ENCODE measurements around the gene ANKRD42. TPM values are rescaled to one million over a fixed set of nuclear protein-coding genes. Genes with fewer than 3 reads are reported as not detected.

The ANKRD42 gene
- total RNA-seq, 2 donors from 2014 or later, result 7.7 to 8.0 TPM

- Histone ChIP-seq H3K27ac (peak overlapping the region; percentile 99 to 100), H3K36me3 (peaks cover 11% of the 10 kb centered on the region), H3K4me1 (peaks cover 0 to 44% of the 10 kb centered on the region in 2 donors), H3K9me3 (no peaks in the 10 kb centered on the region), H3K27me3 (no peaks in the 10 kb centered on the region), H3K4me3 (peak overlapping the region; percentile 91 to 94)
- TF ChIP-seq, protein P1, sequence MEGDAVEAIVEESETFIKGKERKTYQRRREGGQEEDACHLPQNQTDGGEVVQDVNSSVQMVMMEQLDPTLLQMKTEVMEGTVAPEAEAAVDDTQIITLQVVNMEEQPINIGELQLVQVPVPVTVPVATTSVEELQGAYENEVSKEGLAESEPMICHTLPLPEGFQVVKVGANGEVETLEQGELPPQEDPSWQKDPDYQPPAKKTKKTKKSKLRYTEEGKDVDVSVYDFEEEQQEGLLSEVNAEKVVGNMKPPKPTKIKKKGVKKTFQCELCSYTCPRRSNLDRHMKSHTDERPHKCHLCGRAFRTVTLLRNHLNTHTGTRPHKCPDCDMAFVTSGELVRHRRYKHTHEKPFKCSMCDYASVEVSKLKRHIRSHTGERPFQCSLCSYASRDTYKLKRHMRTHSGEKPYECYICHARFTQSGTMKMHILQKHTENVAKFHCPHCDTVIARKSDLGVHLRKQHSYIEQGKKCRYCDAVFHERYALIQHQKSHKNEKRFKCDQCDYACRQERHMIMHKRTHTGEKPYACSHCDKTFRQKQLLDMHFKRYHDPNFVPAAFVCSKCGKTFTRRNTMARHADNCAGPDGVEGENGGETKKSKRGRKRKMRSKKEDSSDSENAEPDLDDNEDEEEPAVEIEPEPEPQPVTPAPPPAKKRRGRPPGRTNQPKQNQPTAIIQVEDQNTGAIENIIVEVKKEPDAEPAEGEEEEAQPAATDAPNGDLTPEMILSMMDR (IDR thresholded peaks at IDR 0.05), result no peak
- no peak for DNase-seq (ENCODE audit: low spot score)
These were observed 34.3 kb upstream of the ANKRD42 start for GRCh38 chr11:83158965-83159901.

- H3K27me3 ChIP-seq, result no peaks in the 10 kb centered on the region
- TF ChIP-seq, protein P1 (IDR thresholded peaks at IDR 0.05), result no peak
- H3K9me3 ChIP-seq, result no peaks in the 10 kb centered on the region
- no peak for DNase-seq (ENCODE audit: low spot score)
- H3K36me3 ChIP-seq, result peaks cover 21% of the 10 kb centered on the region
- H3K27ac ChIP-seq, result peak overlapping the region in 1 of 2 donors; percentile 100
- H3K4me1 ChIP-seq, result peaks cover 0 to 44% of the 10 kb centered on the region in 2 donors
- H3K4me3 ChIP-seq, result peak overlapping the region; percentile 91 to 94
These were observed 33.3 kb upstream of the ANKRD42 start for GRCh38 chr11:83159902-83160865.

DNA sequence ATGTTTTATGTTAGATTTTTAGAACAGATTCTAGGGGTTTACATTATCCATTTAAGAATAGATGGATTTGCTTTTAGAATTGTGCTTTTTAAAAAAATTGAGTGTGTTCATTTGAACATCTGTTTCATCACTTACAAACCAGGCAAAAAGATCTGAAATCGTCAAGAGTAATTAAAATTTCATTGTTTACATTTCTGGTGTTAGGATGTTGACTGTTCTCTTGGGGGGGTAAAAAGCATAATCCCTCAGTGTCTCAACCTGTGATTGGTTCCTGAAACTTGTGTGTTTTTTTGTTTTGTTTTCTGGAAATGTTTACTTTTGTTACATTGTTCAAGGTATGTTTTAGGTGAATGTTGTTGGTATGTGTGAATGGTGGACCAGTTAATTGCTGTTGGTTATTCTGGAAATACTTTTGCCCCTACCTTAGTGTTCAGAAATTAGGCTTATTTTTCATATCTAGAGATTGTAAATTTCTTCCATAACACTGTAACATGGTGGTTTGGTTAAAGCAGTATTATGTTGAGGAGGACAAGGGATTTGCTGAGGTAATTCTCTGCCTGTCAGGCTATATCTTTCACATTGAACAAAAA, 31.8 kb upstream of the ANKRD42 start:
- no peak for DNase-seq (ENCODE audit: low spot score)
- Histone ChIP-seq H3K4me3 (no peak overlapping the region), H3K27ac (no peak overlapping the region), H3K9me3 (no peaks in the 10 kb centered on the region), H3K36me3 (peaks cover 36% of the 10 kb centered on the region), H3K27me3 (no peaks in the 10 kb centered on the region), H3K4me1 (peaks cover 0 to 39% of the 10 kb centered on the region in 2 donors)
- TF ChIP-seq, protein P1 (IDR thresholded peaks at IDR 0.05), result no peak

DNA sequence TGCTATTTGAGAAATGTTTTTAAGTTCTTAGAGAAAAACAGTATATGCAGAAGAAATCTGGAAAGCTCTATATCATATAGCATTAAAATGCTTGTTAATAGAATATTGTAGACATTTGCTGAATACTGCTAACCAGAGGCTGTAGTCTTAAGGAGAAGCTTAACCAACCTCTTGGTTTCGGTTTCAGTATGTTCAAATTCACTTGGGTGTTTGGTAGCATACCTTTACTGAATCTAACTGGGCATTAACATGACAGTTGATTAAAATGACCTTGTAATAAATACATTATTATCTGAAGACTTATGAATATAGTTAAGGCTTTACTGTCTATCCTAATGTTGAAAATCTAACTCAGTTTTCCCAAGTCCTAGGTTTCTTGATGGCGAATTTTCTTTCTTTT, 31.1 kb upstream of the ANKRD42 start:
- peaks cover 0 to 39% of the 10 kb centered on the region in 2 donors for H3K4me1 ChIP-seq
- H3K9me3 ChIP-seq, result no peaks in the 10 kb centered on the region
- H3K27me3 ChIP-seq, result no peaks in the 10 kb centered on the region
- DNase-seq (ENCODE audit: low spot score), result no peak
- H3K27ac ChIP-seq, result no peak overlapping the region
- no peak overlapping the region for H3K4me3 ChIP-seq
- TF ChIP-seq, protein P1 (IDR thresholded peaks at IDR 0.05), result no peak
- H3K36me3 ChIP-seq, result peaks cover 43% of the 10 kb centered on the region

DNA sequence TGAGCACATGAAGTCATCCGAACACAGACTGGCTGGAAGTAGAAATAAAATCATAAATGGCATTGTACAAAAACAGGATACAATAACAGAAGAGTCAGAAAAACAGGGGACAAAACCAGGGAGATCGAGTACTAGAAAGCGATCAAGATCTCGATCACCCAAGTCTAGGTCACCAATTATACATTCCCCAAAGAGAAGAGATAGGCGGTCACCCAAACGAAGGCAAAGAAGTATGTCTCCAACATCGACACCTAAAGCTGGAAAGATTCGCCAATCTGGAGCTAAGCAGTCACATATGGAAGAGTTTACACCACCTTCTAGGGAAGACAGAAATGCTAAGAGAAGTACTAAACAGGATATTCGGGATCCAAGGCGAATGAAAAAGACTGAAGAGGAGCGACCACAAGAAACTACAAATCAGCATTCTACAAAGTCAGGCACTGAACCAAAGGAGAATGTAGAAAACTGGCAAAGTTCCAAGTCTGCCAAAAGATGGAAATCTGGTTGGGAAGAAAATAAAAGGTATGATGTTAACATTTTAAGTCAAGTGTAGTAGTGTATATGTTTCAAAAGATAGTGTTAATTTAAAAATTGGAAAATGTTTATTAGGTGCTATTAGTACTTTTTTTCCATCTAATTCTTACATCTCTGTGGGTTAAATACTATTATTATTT, 27.2 kb upstream of the ANKRD42 start:
- Histone ChIP-seq H3K4me1 (peaks cover 0 to 38% of the 10 kb centered on the region in 2 donors), H3K27me3 (no peaks in the 10 kb centered on the region), H3K4me3 (no peak overlapping the region), H3K9me3 (no peaks in the 10 kb centered on the region), H3K27ac (no peak overlapping the region), H3K36me3 (peaks cover 78% of the 10 kb centered on the region)
- no peak for DNase-seq (ENCODE audit: low spot score)
- TF ChIP-seq, protein P1 (IDR thresholded peaks at IDR 0.05), result no peak
